GM11168 (cell line): Measurements from ENCODE around the gene STK32A.

Experiments
- in situ Hi-C: fragments of 300-500 bp; cut with MboI; formaldehyde crosslinking; loops from one replicate; pipeline ENCODE4 v1.12.0; 2022; ENCODE audit warnings: low sequenced_read_pairs; ENCODE audit not compliant: unreplicated experiment

The STK32A gene

GRCh38 chr5:147245381-147246165 is 10.7 kb downstream of the STK32A start:
- in situ Hi-C loops, result no loop called here

- in situ Hi-C loops, result no loop called here
Observed at GRCh38 chr5:147248561-147248960, 13.7 kb downstream of the STK32A start.

DNA sequence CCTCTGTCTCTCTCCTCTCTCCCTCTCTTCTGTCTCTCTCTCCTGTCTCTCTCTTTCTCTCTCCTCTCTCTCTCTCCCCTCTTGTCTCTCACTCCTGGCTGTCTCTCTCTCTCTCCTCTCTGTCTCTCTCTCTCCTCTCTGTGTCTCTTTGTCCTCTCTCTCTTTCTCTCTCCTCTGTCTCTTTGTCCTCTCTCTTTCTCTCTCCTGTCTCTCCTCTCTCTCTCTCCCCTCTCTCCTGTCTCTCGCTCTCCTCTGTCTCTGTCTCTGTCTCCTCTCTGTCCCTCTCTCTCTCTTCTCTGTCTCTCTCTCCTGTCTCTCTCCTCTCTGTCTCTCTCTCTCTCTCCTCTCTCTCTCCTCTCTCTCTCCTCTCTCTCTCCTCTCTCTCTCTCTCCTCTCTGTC is 25.0 kb downstream of the STK32A start:
- in situ Hi-C loops, result no loop called here

- in situ Hi-C loops, result no loop called here
Observed at GRCh38 chr5:147267082-147267832, 32.4 kb downstream of the STK32A start.

DNA sequence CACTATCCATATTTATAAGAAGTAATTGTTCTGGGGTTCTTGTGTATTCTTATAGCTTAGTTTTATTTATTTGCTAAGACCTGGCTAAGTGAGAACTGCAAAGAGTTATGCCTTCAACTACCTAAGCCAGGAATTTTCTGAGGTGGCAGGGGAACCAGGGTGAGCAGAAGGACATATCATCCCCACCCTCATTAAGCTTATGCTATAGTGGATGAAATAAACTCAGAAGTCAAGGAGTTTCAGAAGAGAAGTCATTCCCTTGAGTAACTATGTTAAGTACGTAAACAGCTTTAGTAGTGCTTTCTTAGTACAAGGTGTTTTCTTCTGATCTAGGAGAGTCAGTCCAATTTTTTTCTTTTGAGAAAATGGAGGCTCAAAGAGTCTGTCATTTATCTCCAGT is 41.7 kb downstream of the STK32A start:
- in situ Hi-C loops, result no loop called here

GRCh38 chr5:147286296-147286695 is 51.5 kb downstream of the STK32A start:
- in situ Hi-C loops, result no loop called here

GRCh38 chr5:147287110-147287509 is 52.3 kb downstream of the STK32A start:
- in situ Hi-C loops, result no loop called here

- in situ Hi-C loops, result no loop called here
Observed at GRCh38 chr5:147290261-147290660, 55.4 kb downstream of the STK32A start.

GRCh38 chr5:147303251-147303650 is 68.4 kb downstream of the STK32A start:
- in situ Hi-C loops, result no loop called here

GRCh38 chr5:147303976-147304375 is 69.2 kb downstream of the STK32A start:
- in situ Hi-C loops, result no loop called here

GRCh38 chr5:147305147-147305546 is 70.3 kb downstream of the STK32A start:
- in situ Hi-C loops, result no loop called here

- in situ Hi-C loops, result no loop called here
Observed at GRCh38 chr5:147306351-147306750, 71.5 kb downstream of the STK32A start.

GRCh38 chr5:147307170-147307569 is 72.3 kb downstream of the STK32A start:
- in situ Hi-C loops, result no loop called here

- in situ Hi-C loops, result no loop called here
Observed at GRCh38 chr5:147309621-147310020, 74.8 kb downstream of the STK32A start.

DNA sequence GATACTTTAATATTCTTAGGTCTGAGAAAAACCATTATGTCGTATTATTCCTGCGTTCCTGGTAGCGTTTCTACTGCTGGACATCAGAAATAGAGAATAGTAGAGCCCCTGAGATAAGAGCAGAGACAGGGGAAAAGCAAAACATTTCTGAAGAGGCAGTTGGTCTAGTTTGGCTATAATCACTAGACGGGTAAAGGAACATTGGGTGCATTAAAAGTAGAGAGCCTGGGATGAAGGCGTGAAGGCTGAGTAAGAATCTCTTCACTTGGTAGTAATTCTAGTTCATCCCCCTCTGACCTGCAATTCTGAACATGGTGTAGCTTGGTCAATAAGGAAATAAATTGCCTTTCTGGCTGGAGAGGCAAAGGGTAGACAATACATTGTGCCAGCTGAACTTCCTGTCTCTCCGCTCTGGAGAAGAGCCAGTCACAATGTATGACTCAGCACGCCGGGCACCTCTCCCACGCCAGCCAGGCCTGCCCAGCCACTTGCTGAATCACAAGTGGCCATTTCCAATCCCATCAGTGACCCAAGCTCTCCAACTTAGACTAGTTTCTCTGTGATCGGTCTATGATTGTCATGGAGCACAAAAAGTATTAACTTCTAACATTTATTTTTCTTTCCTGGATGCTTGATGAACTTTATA is 75.4 kb downstream of the STK32A start:
- in situ Hi-C loops, result no loop called here

DNA sequence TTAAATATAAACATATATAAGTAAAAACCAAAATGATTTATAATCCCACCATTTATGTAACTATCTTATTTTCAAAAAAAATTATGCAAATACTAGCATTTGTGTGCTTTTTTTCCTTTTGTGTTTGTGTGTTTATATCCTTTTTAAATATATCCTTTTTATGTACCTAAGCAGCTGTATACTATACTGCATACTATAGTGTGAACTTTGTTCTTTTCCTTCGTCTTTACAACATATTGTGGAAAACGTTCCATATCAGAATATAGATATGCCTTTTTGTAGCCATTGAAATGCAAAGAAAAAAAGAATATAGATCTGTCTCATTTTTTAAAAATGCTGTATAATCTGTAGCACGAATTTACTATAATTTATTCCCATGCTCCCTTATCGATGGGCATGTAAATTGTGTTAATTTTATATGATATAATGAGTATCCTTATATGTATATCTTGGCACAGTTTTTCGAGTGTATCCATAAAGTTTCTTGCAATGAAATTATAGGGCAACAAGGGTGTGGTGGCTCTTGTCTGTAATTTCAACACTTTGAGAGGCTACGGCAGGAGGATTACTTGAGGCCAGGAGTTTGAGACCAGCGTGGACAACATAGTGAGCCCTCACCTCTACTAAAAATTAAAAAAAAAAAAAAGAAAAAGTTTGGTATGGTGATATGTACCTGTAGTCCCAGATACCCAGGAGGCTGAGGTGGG is 83.3 kb downstream of the STK32A start:
- in situ Hi-C loops, result no loop called here

DNA sequence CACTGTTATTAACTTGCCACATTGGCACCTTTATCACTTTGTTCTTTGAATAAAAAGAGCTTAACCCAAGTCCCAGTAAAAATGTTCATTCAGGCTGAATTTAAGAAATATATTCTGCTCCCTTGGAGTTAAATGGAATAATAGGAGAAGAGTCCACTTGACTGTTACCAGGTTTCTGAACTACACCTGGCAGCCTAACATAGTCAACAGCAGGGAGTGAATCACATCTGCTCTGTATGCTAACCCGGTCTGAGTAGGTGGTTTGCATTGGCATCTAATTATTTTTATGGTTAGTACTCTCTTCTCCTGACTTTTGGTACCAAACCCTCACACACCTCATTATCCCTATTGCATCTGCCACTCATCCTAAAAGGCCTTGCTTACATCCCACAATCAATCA is 86.7 kb downstream of the STK32A start:
- in situ Hi-C loops, result no loop called here

GRCh38 chr5:147327421-147327820 is 92.6 kb downstream of the STK32A start:
- in situ Hi-C loops, result no loop called here

DNA sequence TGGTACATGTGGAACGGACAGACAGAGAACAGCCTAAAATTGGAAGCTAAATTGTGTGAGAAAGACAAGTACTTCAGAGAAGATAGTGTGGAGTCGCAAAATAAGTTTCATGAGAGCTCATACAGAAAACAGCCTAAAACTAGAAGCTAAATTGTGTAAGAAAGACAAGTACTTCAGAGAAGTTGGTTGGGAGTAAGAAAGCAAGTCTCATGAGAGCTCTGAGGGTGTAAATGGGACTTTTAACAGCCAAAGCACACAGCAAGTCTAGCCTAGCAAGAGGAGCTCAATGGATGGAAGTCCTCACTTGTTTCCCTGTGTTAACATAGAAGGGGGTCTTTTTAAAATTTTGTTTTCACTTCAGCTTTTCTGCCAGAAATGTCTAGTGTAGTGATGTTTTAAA is 93.1 kb downstream of the STK32A start:
- in situ Hi-C loops, result no loop called here

GRCh38 chr5:147332658-147333057 is 97.8 kb downstream of the STK32A start:
- in situ Hi-C loops, result no loop called here

DNA sequence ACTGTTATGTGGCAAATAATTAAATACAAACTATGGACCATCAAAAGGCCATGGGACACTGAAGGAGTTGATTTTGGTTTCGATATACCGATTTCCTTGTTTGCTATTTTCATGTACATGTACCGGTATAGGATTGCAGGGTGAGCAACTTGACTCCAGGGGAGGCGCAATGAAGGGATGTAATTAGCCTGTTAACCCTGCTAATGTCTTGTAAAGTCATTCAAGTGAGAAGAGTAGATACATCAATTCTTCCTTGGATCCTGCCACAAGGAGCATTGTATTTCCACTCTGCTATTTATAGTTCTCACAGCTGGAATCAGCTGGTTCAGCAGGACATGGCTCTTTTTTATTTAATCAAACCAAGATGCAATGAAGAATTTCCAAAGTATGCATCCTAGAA is 102.0 kb downstream of the STK32A start:
- in situ Hi-C loops, result no loop called here
